OCI-LY1 (cell line): Measurements from ENCODE around the gene RTP2.
"Not testable (repeated sequence)": the region's sequence is repeated elsewhere in the genome, so short reads cannot be mapped to it uniquely, and the experiment has no call there.

Experiments
- EZH2 ChIP-seq: fragments of 200-600 bp; sonication (generic), shearing (Covaris generic); IDR thresholded peaks from 2 replicates; pipeline ENCODE4 v1.8.0; 2017; ENCODE audit warnings: borderline replicate concordance, mixed run types, mild to moderate bottlenecking, antibody characterized with exemption, low read length, moderate library complexity, mixed read lengths
- TF ChIP-seq, protein P1 (sequence below): fragments of 200-600 bp; sonication (generic), shearing (Covaris generic); IDR thresholded peaks from 2 replicates; pipeline ENCODE4 v1.5.1; 2017; ENCODE audit warnings: mild to moderate bottlenecking, antibody characterized with exemption, low read length, moderate library complexity, mixed read lengths

- TF ChIP-seq, protein P1, sequence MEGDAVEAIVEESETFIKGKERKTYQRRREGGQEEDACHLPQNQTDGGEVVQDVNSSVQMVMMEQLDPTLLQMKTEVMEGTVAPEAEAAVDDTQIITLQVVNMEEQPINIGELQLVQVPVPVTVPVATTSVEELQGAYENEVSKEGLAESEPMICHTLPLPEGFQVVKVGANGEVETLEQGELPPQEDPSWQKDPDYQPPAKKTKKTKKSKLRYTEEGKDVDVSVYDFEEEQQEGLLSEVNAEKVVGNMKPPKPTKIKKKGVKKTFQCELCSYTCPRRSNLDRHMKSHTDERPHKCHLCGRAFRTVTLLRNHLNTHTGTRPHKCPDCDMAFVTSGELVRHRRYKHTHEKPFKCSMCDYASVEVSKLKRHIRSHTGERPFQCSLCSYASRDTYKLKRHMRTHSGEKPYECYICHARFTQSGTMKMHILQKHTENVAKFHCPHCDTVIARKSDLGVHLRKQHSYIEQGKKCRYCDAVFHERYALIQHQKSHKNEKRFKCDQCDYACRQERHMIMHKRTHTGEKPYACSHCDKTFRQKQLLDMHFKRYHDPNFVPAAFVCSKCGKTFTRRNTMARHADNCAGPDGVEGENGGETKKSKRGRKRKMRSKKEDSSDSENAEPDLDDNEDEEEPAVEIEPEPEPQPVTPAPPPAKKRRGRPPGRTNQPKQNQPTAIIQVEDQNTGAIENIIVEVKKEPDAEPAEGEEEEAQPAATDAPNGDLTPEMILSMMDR = not testable (repeated sequence)
- TF ChIP-seq EZH2 = not testable (repeated sequence)
These were observed 20.6 kb downstream of the RTP2 start for GRCh38 chr3:187681756-187682155.
